HG03280 (cell line): ENCODE measurements around the gene RPTOR.
"Not testable (repeated sequence)": the region's sequence is repeated elsewhere in the genome, so short reads cannot be mapped to it uniquely, and the experiment has no call there.

Experiments
- ATAC-seq: cut with Tn5 transposase; IDR thresholded peaks from one replicate; pipeline ENCODE4 v1.9.1; 2021; ENCODE audit warnings: mild to moderate bottlenecking, moderate library complexity; ENCODE audit not compliant: unreplicated experiment

Gene RPTOR

DNA sequence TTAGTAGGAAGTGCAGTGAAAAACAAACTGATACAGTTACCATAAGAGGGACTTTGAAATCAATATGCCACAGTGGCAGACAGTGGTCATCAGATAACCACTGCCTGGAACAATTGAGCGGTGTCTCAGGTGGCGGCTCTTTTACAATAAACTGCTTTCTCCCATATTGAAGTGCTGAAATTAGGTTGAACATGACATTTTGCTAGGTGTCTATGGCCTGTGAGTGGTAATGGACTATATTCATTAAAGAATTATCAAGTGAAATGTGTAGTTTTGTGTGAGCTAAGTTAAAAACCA is 214.7 kb downstream of the RPTOR start:
- no peak for ATAC-seq

DNA sequence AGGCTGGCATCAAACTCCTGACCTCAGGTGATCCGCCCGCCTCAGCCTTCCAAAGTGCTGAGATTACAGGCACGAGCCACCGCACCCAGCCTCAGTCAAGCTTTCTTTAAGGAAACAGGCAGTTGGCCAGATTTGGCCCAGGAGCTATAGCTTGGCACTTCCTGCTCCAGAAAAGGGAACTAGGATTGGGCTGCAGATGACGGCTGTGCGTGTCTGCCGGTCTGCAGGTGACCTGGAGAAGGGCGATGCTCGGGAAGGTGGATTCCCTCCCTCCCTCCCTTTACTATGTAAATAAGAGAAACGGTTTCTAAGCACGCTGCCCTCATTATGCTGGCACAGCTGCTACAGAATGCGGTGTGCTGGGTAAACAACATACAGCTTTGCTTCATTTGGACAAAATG is 215.9 kb downstream of the RPTOR start:
- no peak for ATAC-seq

DNA sequence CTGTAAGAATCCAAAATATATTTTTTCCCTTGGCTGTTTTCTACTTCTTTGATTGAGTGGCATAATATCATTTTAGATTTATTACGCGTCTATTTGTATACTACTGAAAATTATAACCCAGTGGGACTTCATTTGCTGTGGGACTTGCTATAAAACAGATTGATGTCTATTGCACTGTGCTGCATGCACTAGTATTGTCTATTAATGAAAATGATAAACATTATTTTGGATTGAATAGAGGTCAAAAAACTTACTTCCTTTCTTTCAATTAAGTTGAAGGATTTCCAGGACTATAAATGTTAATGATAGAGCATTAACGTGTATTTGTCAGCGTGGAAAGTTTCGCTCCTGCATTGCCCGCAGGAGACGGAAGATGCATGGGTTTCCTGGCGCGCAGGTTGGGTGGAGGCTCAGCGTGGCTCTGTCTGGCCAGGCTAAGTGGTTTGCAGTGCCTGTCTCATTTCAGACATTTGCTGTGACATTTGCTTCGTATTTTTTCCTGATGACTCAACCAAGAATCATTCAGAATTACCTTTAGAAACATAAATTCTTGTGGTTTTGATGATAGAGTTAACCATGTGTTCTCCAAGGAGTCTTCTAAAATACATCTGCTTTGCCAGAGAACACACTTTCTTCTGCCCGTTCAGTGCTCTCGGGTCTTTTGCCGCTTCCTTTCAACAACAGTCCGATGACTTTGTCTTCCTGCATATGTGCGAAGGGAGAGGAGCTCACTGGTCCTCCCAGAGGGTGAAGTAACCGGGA is 216.7 kb downstream of the RPTOR start:
- ATAC-seq = no peak

GRCh38 chr17:80762076-80762475 is 217.4 kb downstream of the RPTOR start:
- no peak for ATAC-seq

DNA sequence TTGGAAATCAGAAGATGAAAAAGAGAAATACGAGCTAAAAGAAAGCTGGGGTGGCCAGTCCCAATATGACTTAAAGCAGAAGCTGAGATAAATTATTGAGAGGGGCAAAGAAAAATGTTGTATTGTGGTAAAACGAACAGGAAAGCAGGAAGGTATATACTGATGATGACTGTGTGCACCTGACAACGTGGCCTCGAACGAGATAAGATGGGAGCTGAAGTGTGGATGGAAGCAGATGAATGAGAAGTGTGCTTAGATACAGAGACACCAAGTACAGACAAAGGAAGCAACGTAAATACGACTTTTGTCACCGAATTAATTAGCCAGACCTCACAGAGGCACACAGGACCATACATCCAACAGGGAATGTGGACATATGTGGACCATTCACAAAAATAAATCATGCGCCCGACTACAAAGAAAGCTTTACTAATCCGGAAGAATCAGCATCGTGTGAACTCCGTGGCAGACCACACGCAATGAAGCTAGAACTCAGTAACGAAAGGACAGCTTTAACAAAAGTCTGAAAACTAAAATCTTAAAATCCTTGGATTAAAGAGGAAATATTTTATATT is 218.7 kb downstream of the RPTOR start:
- no peak for ATAC-seq

DNA sequence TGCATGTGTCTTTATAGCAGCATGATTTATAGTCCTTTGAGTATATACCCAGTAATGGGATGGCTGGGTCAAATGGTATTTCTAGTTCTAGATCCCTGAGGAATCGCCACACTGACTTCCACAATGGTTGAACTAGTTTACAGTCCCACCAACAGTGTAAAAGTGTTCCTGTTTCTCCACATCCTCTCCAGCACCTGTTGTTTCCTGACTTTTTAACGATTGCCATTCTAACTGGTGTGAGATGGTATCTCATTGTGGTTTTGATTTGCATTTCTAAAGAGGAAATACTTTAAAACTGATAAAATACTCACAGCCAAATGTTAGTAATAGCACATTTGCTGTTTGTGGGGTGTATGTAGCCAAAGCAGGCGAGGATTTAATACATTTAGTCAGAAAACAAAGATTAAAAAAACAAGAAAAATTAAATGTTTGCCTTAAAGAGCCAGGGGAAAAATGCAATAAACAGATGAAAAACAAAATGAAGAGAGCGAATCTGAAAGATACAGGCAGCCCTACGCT is 220.0 kb downstream of the RPTOR start:
- ATAC-seq = not testable (repeated sequence)

DNA sequence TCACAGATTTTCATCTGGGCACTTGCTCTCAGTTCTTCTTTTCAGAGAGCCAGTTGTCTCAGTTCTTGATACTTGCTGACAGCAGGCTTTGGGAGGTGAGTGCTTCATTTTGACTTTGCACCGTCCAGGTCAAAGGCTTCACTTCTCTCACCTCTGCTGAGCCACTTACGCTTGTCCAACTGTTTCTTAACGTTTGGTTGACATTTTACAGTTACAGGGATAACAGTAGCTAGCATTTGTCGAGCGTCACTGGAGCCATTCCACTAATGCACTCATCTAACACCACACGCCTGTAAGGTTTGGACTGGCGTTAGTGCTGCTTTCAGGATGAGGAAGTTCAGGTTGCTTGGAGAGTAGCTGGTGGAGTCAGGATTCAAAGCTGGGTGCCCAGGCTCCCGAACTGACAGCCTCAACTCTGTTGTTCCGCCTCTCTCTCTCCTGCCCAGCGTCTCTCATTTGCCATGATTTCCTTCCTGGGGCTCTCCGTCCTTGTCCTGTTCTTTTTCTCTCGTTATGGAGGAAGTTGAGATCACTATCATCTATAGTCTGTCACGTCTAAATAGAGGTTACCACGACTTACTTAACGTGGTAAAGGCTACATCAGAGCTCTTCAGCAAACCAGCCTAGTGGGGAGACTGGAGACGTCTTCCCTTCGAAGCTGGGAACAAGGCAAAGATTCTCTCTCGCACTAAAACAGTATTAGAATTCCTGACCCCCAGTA is 220.8 kb downstream of the RPTOR start:
- ATAC-seq = no peak

- no peak for ATAC-seq
Observed at GRCh38 chr17:80766290-80766855, 221.7 kb downstream of the RPTOR start.

- ATAC-seq = no peak
Observed at GRCh38 chr17:80768389-80768788, 223.8 kb downstream of the RPTOR start.

- ATAC-seq = no peak
Observed at GRCh38 chr17:80768936-80769335, 224.3 kb downstream of the RPTOR start.

DNA sequence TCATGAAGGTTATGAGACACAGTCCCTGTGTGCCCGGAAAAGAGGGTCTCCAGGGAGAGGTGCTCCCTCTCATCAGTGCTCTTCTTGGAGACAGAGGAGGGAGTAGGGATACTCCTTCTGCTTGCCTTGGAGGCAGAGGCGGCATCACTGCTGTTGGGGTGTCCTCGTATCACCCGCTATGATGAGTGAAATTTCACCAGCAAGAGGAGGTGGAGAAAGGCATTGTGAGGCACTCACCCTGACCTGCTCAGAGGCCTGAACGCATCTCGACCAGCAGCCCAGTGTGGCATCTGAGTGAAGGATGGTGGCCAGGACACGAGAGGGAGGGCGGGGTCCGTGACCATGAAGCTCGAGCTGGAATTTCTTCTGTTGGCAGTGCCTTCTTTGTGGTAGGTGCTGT is 224.9 kb downstream of the RPTOR start:
- no peak for ATAC-seq

GRCh38 chr17:80769936-80770625 is 225.4 kb downstream of the RPTOR start:
- ATAC-seq = no peak

DNA sequence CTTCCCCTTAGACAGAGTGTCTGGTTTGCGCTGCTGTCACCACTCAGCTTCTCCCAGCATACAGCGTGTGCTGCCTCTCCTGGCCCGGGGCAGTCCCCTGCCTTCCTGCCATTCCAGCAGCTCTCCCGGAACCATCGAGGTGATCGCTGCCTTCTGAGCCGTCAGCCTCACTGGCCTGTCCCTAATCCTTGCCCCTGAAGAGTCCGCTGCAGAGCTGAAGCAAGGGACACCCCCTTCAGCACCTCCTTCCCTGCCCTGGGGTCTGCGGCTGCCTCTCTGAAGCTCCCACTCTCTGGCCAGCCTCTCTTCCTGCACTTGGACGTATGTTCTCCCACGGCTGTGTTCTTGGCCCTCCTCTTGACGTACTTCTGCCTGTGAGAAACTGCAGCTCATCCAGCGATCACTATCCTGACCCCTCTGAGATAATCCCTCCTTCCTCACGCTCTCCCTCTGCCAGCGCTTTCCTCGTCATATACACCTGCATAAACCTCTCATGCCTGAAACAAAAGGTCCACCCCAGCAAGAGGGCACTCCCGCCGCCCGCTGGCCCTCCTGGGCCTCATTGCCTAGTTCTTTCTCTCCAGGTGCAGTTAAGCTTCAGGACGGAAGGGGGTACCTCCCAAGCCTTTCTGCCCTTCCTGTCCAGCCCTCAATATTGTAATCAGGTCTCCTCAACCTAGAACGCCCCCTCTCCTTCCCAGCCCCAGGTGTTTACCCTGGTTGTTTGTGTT is 226.4 kb downstream of the RPTOR start:
- ATAC-seq = no peak

DNA sequence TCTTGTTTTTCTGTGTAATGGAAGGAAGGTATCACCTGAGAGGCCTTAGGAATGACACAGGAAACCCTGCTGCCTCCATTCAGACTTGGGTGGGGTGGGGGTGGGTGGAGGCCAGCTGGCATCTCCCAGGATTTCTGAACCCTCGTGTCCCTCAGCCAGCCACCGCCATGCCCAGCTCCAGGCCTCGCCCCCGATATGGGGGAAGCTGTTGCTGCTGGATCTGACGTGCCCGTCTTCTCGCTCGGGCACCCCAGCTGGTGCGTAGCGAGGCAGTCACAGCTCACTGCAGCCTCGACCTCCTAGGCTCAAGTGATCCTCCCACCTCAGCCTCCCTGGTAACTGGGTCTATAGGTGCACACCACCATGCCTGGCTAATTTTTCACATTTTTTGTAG is 227.0 kb downstream of the RPTOR start:
- ATAC-seq = no peak

DNA sequence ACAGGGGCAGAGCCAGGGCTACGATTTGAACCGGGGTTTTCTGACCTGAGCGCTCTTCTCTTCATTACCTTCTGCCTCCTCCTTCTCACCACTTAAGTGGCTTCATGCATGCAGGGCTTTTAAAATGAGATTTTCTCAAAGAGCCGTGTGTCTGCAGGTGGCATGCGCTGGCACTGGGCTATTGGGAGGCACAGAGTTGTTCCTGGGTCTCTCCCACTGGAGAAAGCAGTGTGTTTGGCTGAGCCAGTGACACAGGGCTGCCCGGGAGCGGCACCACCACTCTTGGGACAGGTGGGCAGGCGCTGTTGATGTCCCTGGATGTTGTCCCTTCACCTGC is 228.2 kb downstream of the RPTOR start:
- no peak for ATAC-seq

DNA sequence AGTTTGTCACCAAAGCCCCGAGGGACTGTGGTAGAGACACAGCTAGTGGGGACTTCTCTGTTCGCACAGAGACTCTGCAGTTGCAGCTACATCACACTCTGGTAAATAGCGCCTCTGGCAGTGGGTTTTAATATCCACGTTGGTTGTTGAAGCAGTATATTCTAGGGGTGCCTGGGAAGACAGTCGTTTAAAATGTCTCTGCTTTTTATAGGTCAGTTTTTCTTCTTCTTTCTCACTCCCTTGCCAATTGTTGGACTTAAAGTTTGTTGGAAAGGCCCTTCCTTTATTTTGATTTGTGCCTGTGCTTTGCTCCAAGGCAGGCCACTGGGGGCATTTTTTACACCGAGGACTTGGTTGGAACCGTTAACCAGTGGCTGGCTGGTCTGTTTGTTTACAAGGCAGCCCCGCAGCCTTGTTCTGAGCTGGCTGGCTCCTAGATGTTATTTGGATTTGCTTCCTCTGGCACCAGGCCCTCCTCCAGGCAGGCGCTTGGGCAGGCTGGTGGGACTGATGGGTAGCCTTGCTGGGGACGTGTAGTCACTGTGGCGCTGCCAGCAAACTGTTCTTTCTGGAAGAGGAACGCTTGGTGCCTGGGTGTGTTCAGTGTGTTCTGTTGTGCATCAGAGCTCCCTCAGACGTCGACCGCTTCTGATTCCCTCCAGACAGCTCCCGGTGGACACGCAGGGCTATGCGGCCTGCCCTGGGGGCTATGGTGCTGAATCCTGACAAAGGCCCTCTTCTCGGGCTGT is 228.8 kb downstream of the RPTOR start:
- no peak for ATAC-seq

DNA sequence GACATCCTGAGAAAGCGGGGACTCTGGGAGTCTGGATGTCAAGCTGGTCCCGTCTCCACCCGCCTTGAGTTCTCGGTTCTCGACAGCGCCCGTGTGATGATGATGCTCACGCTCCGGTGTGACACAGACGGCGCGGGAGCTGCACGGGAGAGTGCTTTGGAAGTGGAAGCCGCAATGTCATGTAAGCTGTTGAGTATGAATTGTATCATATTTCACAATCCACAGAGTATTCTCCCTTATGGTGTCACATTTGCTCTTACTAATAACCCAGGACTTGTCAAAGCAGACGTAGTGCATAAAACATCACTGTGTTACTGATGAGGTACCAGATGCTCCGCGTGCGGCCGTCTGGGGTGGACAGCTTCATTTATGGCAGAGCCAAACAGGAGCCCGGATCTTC is 229.5 kb downstream of the RPTOR start:
- no peak for ATAC-seq

GRCh38 chr17:80774643-80775281 is 230.1 kb downstream of the RPTOR start:
- ATAC-seq = no peak

GRCh38 chr17:80775863-80776262 is 231.2 kb downstream of the RPTOR start:
- ATAC-seq = no peak

- ATAC-seq = no peak
Observed at GRCh38 chr17:80777274-80777673, 232.6 kb downstream of the RPTOR start.
